GM12872 (cell line): Measurements from ENCODE around the gene LYZL2.
A peak's percentile ranks its signal among the peaks of the same experiment; 100 is the strongest.

Source experiments
- CTCF ChIP-seq: IDR thresholded peaks from 3 replicates; pipeline ENCODE4 v1.5.1; 2011; ENCODE audit warnings: low read depth, mild to moderate bottlenecking, low read length, moderate library complexity; ENCODE audit not compliant: insufficient read depth

The LYZL2 gene

GRCh38 chr10:30629653-30630052 is at the start of gene LYZL2:
LYZL2 (minus strand) TSS chr10:30629753; CDS start chr10:30626915, 2,838 bp downstream.
- TF ChIP-seq CTCF: no peak

- TF ChIP-seq CTCF: no peak
These were observed 46.5 kb upstream of the LYZL2 start for GRCh38 chr10:30675791-30676718.

- TF ChIP-seq CTCF: no peak
These were observed 45.2 kb upstream of the LYZL2 start for GRCh38 chr10:30674796-30675195.

GRCh38 chr10:30671026-30671616 is 41.6 kb upstream of the LYZL2 start:
- TF ChIP-seq CTCF: peak; percentile 87

GRCh38 chr10:30662814-30663213 is 33.3 kb upstream of the LYZL2 start:
- no peak for TF ChIP-seq CTCF

GRCh38 chr10:30656233-30656632 is 26.7 kb upstream of the LYZL2 start:
- no peak for TF ChIP-seq CTCF

GRCh38 chr10:30647089-30647488 is 17.5 kb upstream of the LYZL2 start:
- no peak for TF ChIP-seq CTCF
